ENCODE results near the gene TOP3B. TPM values are rescaled to one million over a fixed set of nuclear protein-coding genes. Genes with fewer than 3 reads are reported as not detected.

The TOP3B gene
- polyA plus RNA-seq, 3 donors: 9.0 to 31.9 (median 9.5) TPM

- Mint-ChIP-seq H3K27me3 (ENCODE audit: low read depth in 3 of 3) (no peaks in the 10 kb centered on the region), H3K4me1 (no peaks in the 10 kb centered on the region), H3K4me3 (no peak overlapping the region), H3K27ac (peak overlapping the region in 2 of 7 donors; percentile 45 to 63), H3K36me3 (peaks cover 43 to 68% of the 10 kb centered on the region in 2 donors), H3K9me3 (no peaks in the 10 kb centered on the region)
- no peak for DNase-seq
- H3K4me1 ChIP-seq (ENCODE audit: control insufficient read depth in 1 of 2, insufficient read depth in 2 of 2, low read length in 2 of 2): no peaks in the 10 kb centered on the region
- 95% methylated on average over 13 of the region's 16 CpGs for WGBS (ENCODE audit: insufficient coverage)
- H3K36me3 ChIP-seq (replicated peaks in 1 of 2; ENCODE audit: control insufficient read depth in 1 of 2, insufficient read depth in 2 of 2, low read length in 2 of 2): peaks cover 44 to 62% of the 10 kb centered on the region in 2 donors
- H3K9ac ChIP-seq (ENCODE audit: insufficient read depth, low read length, poor library complexity, severe bottlenecking): no peak overlapping the region
- no peaks in the 10 kb centered on the region for H3K27me3 ChIP-seq (ENCODE audit: control insufficient read depth in 2 of 2, insufficient read depth in 2 of 2, low read length in 2 of 2)
- no peaks in the 10 kb centered on the region for H3K79me2 ChIP-seq (ENCODE audit: insufficient read depth, low read length)
- no peaks in the 10 kb centered on the region for H3K9me3 ChIP-seq (replicated peaks in 1 of 2; ENCODE audit: control insufficient read depth in 1 of 2, insufficient read depth in 1 of 2, low read length in 2 of 2)
- no peak for TF ChIP-seq CTCF (IDR thresholded peaks at IDR 0.05)
- H3K4me3 ChIP-seq (replicated peaks in 1 of 3; ENCODE audit: low read depth in 2 of 3, low read length in 3 of 3): no peak overlapping the region
- H4K20me1 ChIP-seq (ENCODE audit: insufficient read depth, low read length): peaks cover 73% of the 10 kb centered on the region
- H3K27ac ChIP-seq (ENCODE audit: low read depth in 1 of 2, low read length in 2 of 2): no peak overlapping the region
- intact Hi-C loops (cut with micrococcal nuclease): no loop called here
- no peak overlapping the region for H2AFZ ChIP-seq (ENCODE audit: insufficient read depth, low read depth, low read length, poor library complexity, severe bottlenecking)
- H3K4me2 ChIP-seq (replicated peaks; ENCODE audit: extremely low read depth, low read length, poor library complexity, severe bottlenecking): no peak overlapping the region
Measured at GRCh38 chr22:21920341-21921183, 62.0 kb downstream of the TOP3B start.

GRCh38 chr22:21919526-21920307 lies 62.9 kb downstream of the TOP3B start:
- Mint-ChIP-seq H3K4me1 (no peaks in the 10 kb centered on the region), H3K4me3 (no peak overlapping the region), H3K27me3 (ENCODE audit: low read depth in 3 of 3) (no peaks in the 10 kb centered on the region), H3K36me3 (peaks cover 39 to 59% of the 10 kb centered on the region in 2 donors), H3K9me3 (no peaks in the 10 kb centered on the region), H3K27ac (peak overlapping the region in 2 of 7 donors; percentile 18 to 74)
- Histone ChIP-seq H3K4me2 (replicated peaks; ENCODE audit: extremely low read depth, low read length, poor library complexity, severe bottlenecking) (no peak overlapping the region), H3K27ac (ENCODE audit: low read depth in 1 of 2, low read length in 2 of 2) (no peak overlapping the region), H3K9ac (ENCODE audit: insufficient read depth, low read length, poor library complexity, severe bottlenecking) (no peak overlapping the region), H3K36me3 (replicated peaks in 1 of 2; ENCODE audit: control insufficient read depth in 1 of 2, insufficient read depth in 2 of 2, low read length in 2 of 2) (peaks cover 37 to 55% of the 10 kb centered on the region in 2 donors), H4K20me1 (ENCODE audit: insufficient read depth, low read length) (peaks cover 70% of the 10 kb centered on the region), H2AFZ (ENCODE audit: insufficient read depth, low read depth, low read length, poor library complexity, severe bottlenecking) (no peak overlapping the region), H3K9me3 (replicated peaks in 1 of 2; ENCODE audit: control insufficient read depth in 1 of 2, insufficient read depth in 1 of 2, low read length in 2 of 2) (no peaks in the 10 kb centered on the region), H3K4me1 (ENCODE audit: control insufficient read depth in 1 of 2, insufficient read depth in 2 of 2, low read length in 2 of 2) (no peaks in the 10 kb centered on the region), H3K79me2 (ENCODE audit: insufficient read depth, low read length) (no peaks in the 10 kb centered on the region), H3K27me3 (ENCODE audit: control insufficient read depth in 2 of 2, insufficient read depth in 2 of 2, low read length in 2 of 2) (no peaks in the 10 kb centered on the region), H3K4me3 (replicated peaks in 1 of 3; ENCODE audit: low read depth in 2 of 3, low read length in 3 of 3) (no peak overlapping the region)
- intact Hi-C loops (cut with micrococcal nuclease): no loop called here
- WGBS (ENCODE audit: insufficient coverage): over 99% methylated on average over 11 of the region's 20 CpGs
- DNase-seq: no peak
- no peak for TF ChIP-seq CTCF (IDR thresholded peaks at IDR 0.05)
